ELR (cell line): ENCODE measurements around the gene MICA.

Experiments used
- DNase-seq: peaks from one replicate; pipeline ENCODE4 v3.0.0-alpha.2; 2015; ENCODE audit warnings: low read depth

MICA gene

DNA sequence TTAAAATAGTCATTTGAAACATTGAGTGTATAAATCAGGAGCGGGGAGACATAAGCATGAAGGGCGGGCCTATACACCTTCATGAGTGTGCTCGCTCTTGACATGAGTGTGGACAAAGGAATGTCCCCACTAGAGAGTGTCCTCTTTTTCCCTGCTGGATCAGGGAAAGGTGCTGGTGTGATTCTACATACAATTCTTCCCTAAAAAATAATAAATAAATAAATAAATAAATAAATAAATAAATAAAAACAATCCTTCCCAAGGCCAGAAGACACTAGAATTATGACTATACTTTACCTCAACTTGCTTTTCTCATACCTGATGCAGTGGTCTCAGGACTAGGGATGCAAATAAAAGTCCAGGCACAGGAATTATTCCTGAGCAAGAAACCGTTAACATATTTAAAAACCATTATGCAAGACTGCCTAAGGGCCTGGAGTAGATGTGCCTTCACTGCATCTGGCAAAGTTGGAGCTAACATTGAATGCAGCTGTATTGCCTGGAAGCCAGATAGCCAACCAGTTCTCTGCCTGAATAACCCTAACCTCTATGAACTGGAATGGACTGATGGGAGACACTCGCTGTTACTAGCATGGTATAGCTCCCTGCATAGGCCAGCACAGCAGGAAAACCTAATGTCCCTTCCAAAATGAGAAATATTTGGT is 57.1 kb downstream of the MICA start:
- DNase-seq, result no peak

DNA sequence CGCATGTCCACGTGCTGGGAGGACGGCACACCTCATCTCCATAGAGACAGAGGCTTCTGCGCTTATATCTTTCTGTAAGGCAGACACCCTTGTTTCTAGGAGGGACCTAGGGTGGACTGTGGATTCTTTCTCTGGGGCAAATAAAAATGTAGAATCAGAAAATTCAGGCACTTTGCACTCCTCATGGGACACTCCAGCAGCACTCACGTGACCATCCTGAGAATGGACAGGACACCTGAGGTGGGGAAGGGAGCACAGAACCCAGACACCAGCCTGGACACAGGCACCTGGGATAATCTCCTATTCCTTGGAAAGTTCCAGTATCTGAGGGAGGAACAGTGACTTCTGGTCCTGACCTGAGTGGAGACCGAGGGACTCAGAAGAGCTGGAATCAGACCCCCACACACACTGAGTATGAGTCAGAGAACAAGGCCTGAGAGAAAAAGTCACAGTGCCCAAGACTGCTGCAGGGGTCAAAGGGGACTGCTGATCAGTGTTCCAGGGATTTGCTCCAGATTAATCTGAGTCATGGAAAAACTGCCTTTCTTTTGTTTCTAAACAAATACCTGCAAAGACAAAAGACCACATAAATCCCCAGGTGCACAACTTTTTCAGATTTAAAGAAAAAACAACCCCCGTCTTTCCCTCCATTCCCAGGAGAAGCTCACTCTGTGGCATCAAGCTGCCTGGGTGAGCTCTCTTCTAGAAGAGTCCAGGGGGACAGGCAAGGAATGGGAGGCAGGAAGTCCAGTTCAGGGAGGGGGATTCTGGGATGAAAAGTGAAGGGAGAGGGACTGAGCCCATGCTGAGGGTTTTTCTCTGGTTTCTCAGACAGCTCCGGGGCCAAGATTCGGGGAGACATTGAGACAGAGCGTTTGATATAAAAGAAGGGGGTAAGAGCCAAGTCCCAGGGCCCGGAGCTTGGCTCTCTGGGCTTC is 58.9 kb downstream of the MICA start:
- DNase-seq, result peak; percentile 54

DNA sequence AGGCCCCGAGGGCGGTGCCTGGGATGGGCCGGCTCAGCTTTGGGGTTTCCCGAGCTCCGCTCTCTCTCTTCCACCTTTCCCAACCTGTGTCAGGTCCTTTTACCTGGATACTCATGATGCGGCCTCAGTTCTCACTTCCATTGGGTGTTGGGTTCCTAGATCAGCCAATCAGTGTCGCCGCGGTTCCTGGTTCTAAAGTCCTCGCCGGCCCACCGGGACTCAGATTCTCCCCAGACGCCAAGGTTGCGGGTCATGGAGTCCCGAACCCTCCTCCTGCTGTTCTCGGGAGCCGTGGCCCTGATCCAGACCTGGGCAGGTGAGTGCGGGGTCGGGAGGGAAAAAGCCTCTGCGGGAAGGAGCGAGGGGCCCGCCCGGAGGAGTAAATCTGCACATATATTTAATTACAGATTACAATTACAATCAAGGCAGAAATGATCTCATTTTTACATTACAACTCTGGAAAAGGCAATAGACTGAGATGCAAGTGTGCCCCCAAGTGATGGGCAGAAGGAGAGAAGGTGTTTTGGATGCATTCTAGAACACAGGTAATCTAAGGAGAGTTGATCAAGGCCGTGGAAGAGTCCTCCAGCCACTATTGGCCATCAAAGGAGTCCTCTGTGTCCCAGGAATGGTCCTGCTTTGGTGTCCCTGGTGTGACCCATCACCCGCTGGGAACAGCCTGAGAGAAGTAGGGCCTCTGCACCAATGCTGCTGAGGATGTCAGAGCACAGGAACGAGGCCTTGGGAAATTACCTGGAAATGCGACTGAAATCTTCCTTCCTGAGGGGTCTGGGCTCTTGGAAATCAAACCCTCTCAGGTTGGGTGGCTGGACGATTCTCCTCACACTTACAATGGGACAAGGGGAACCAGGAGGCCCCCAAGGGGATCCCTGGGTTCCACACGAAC is 59.8 kb downstream of the MICA start:
- DNase-seq, result peak; percentile 68

DNA sequence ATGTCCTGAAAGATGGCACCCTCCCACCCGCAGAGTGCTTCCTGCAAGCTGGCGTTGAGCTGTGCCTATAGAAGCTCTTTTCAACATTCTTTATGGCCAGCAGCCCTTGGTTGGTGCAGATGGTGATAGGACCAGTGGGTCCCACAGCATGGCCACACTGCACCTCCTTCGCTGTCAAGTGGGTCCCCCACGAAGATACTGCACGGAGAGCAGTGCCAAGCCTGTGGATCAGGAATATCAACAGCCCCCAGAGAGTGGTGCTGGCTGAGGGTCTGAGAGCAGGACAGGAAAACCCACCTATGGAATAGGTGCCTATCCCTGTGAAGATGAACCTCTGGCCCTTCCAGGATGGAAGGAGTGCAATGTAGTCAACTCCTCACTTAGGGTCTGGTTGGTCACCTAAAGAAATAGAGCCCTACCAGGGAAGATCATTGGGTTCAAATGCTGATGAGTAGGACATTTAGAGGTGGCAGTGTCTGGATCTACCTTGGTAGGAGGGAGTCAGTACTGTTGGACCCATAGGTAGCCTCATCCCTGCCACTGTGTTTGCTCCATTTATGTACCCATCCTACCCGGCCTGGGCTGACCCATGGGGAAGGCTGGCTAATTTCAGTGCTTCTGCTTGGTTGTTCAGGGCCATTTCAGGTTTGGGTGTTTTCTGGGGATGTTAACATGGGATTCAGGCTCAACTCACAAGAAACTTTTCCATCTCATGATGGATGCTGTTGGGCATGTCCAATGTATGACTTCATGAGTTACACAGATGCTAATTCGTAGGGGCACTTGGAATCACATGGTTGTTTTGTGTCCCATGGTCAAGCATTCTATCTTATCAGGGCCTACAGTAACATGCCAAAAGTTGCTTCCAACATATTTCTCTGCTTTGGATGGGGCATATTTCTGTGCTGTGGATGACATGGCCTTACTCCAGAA is 61.1 kb downstream of the MICA start:
- DNase-seq, result no peak
